ENCODE data around the gene CNTN5.
A peak's percentile ranks its signal among the peaks of the same experiment; 100 is the strongest.

Gene CNTN5

DNA sequence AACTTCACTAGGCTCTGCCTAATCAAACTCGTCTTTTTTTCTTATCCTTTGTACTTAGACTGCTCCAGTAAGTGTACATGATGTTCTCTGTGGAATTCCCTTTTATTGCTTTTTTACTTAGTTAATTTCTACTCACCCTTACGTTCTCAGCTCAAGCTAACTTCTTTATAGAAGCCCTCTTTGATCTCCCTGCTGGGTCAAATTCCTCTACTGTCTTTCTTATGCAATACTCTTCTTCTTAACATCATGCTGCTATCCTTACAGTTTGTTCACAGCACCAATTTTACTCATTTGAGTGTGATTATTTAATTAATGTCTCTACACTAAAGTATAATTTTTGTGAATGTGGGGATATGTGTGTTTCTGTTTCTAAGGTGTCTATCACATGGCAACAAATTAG is 498.3 kb downstream of the CNTN5 start:
- H3K9ac ChIP-seq (ENCODE audit: insufficient read length) = no peak overlapping the region
- no peak overlapping the region for H3K4me3 ChIP-seq
- peak overlapping the region; percentile 25; the same call in 1 of the 2 replicates for H3K27ac ChIP-seq
- TF ChIP-seq EZH2 (IDR thresholded peaks at IDR 0.05) (no peak), FOXP2 (optimal IDR thresholded peaks at IDR 0.05; ENCODE audit: control extremely low read depth, extremely low read length, insufficient read depth) (no peak), POLR2AphosphoS5 (IDR thresholded peaks at IDR 0.05; ENCODE audit: borderline replicate concordance, low read depth, low read length) (no peak)
- H3K9me3 ChIP-seq (ENCODE audit: low read depth, low read length) = no peaks in the 10 kb centered on the region
- no peaks in the 10 kb centered on the region for H3K36me3 ChIP-seq (ENCODE audit: insufficient read depth, low read length)
- DNase-seq (ENCODE audit: low read depth, low spot score) = no peak

GRCh38 chr11:99522467-99523173 is 501.9 kb downstream of the CNTN5 start:
- TF ChIP-seq FOXP2 (optimal IDR thresholded peaks at IDR 0.05; ENCODE audit: control extremely low read depth, extremely low read length, insufficient read depth) (no peak), EZH2 (IDR thresholded peaks at IDR 0.05) (no peak), POLR2AphosphoS5 (IDR thresholded peaks at IDR 0.05; ENCODE audit: borderline replicate concordance, low read depth, low read length) (no peak)
- H3K4me3 ChIP-seq = no peak overlapping the region
- DNase-seq (ENCODE audit: low read depth, low spot score) = no peak
- H3K27ac ChIP-seq = no peak overlapping the region
- H3K9ac ChIP-seq (ENCODE audit: insufficient read length) = no peak overlapping the region
- H3K9me3 ChIP-seq (ENCODE audit: low read depth, low read length) = no peaks in the 10 kb centered on the region
- H3K36me3 ChIP-seq (ENCODE audit: insufficient read depth, low read length) = no peaks in the 10 kb centered on the region

DNA sequence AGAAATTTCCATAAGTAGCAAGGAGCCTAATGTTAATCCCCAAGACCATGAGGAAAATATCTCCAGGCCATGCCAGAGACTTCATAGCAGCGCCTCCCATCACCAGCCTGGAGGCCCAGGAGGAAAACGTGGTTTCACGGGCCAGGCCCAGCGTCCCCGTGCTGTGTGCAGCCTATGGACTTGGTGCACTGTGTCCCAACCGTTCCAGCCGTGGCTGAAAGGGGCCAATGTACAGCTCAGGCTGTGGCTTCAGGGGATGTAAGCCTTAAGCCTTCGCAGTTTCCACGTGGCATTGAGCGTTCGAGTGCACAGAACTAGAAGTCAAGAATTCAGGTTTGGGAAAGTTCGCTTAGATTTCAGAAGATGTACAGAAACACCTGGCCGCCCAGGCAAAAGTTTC is 510.7 kb downstream of the CNTN5 start:
- Histone ChIP-seq H3K4me3 (no peak overlapping the region), H3K9ac (ENCODE audit: insufficient read length) (no peak overlapping the region), H3K27ac (no peak overlapping the region), H3K9me3 (ENCODE audit: low read depth, low read length) (no peaks in the 10 kb centered on the region), H3K36me3 (ENCODE audit: insufficient read depth, low read length) (no peaks in the 10 kb centered on the region)
- TF ChIP-seq FOXP2 (optimal IDR thresholded peaks at IDR 0.05; ENCODE audit: control extremely low read depth, extremely low read length, insufficient read depth) = no peak
- no peak for TF ChIP-seq EZH2 (IDR thresholded peaks at IDR 0.05)
- no peak for TF ChIP-seq POLR2AphosphoS5 (IDR thresholded peaks at IDR 0.05; ENCODE audit: borderline replicate concordance, low read depth, low read length)
- no peak for DNase-seq (ENCODE audit: low read depth, low spot score)

GRCh38 chr11:99534812-99535211 is 514.1 kb downstream of the CNTN5 start:
- no peak for DNase-seq (ENCODE audit: low read depth, low spot score)
- TF ChIP-seq EZH2 (IDR thresholded peaks at IDR 0.05) (no peak), POLR2AphosphoS5 (IDR thresholded peaks at IDR 0.05; ENCODE audit: borderline replicate concordance, low read depth, low read length) (no peak), FOXP2 (optimal IDR thresholded peaks at IDR 0.05; ENCODE audit: control extremely low read depth, extremely low read length, insufficient read depth) (no peak)
- Histone ChIP-seq H3K27ac (no peak overlapping the region), H3K36me3 (ENCODE audit: insufficient read depth, low read length) (no peaks in the 10 kb centered on the region), H3K9ac (ENCODE audit: insufficient read length) (no peak overlapping the region), H3K9me3 (ENCODE audit: low read depth, low read length) (no peaks in the 10 kb centered on the region), H3K4me3 (no peak overlapping the region)

DNA sequence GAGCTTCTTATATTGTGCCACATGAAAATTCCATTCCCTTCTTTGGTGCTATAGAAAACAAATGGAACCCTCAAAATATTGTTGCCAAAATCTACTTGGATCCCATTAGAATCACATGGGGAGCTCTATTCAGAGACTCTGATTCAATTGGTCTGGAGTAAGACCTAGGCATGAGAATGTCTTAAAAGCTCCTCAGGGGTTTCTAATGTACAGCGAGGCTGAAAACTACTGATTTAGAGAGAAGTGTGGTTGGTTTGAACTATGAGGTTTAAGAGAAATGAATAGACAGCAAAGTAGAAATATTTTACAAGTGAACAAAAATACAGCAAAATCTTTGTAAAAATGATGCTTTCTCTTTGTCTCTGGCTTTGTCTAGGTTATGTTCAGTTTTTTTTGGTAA is 514.7 kb downstream of the CNTN5 start:
- no peak for TF ChIP-seq EZH2 (IDR thresholded peaks at IDR 0.05)
- TF ChIP-seq FOXP2 (optimal IDR thresholded peaks at IDR 0.05; ENCODE audit: control extremely low read depth, extremely low read length, insufficient read depth) = no peak
- no peak for TF ChIP-seq POLR2AphosphoS5 (IDR thresholded peaks at IDR 0.05; ENCODE audit: borderline replicate concordance, low read depth, low read length)

GRCh38 chr11:99535819-99536218 is 515.1 kb downstream of the CNTN5 start:
- no peaks in the 10 kb centered on the region for H3K9me3 ChIP-seq (ENCODE audit: low read depth, low read length)
- no peak for DNase-seq (ENCODE audit: low read depth, low spot score)
- H3K36me3 ChIP-seq (ENCODE audit: insufficient read depth, low read length) = no peaks in the 10 kb centered on the region
- no peak overlapping the region for H3K9ac ChIP-seq (ENCODE audit: insufficient read length)
- H3K4me3 ChIP-seq = no peak overlapping the region
- no peak overlapping the region for H3K27ac ChIP-seq
- TF ChIP-seq POLR2AphosphoS5 (IDR thresholded peaks at IDR 0.05; ENCODE audit: borderline replicate concordance, low read depth, low read length) (no peak), FOXP2 (optimal IDR thresholded peaks at IDR 0.05; ENCODE audit: control extremely low read depth, extremely low read length, insufficient read depth) (no peak), EZH2 (IDR thresholded peaks at IDR 0.05) (no peak)

More for the DNA sequence above, 514.7 kb downstream of the CNTN5 start:
- Histone ChIP-seq H3K4me3 (no peak overlapping the region), H3K36me3 (ENCODE audit: insufficient read depth, low read length) (no peaks in the 10 kb centered on the region), H3K9me3 (ENCODE audit: low read depth, low read length) (no peaks in the 10 kb centered on the region), H3K9ac (ENCODE audit: insufficient read length) (no peak overlapping the region), H3K27ac (no peak overlapping the region)
- DNase-seq (ENCODE audit: low read depth, low spot score) = no peak

DNA sequence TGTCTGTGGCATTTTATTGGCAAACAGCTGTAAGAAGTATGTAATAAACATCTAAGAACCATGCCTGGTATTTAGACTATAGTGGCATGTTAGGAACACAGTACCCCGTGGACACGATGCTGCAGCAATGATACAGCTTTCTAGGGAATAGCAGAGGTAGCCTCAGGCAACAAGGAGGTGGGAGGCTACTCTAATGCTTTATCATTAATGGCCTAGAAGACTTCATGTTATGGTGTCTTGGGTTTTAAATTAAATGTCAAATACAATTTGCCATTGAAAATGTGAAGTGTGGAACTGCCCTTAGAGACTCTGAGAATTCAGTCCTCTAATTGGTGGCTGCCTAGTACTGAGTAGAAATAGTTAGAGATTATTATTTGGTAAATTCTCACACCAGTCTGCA is 516.9 kb downstream of the CNTN5 start:
- Histone ChIP-seq H3K4me3 (no peak overlapping the region), H3K9ac (ENCODE audit: insufficient read length) (no peak overlapping the region), H3K27ac (no peak overlapping the region), H3K9me3 (ENCODE audit: low read depth, low read length) (no peaks in the 10 kb centered on the region), H3K36me3 (ENCODE audit: insufficient read depth, low read length) (no peaks in the 10 kb centered on the region)
- TF ChIP-seq EZH2 (IDR thresholded peaks at IDR 0.05) = no peak
- TF ChIP-seq FOXP2 (optimal IDR thresholded peaks at IDR 0.05; ENCODE audit: control extremely low read depth, extremely low read length, insufficient read depth) = no peak
- TF ChIP-seq POLR2AphosphoS5 (IDR thresholded peaks at IDR 0.05; ENCODE audit: borderline replicate concordance, low read depth, low read length) = no peak
- no peak for DNase-seq (ENCODE audit: low read depth, low spot score)

- Histone ChIP-seq H3K4me3 (no peak overlapping the region), H3K9ac (ENCODE audit: insufficient read length) (no peak overlapping the region), H3K9me3 (ENCODE audit: low read depth, low read length) (no peaks in the 10 kb centered on the region), H3K27ac (no peak overlapping the region), H3K36me3 (ENCODE audit: insufficient read depth, low read length) (no peaks in the 10 kb centered on the region)
- TF ChIP-seq FOXP2 (optimal IDR thresholded peaks at IDR 0.05; ENCODE audit: control extremely low read depth, extremely low read length, insufficient read depth) (no peak), EZH2 (IDR thresholded peaks at IDR 0.05) (no peak), POLR2AphosphoS5 (IDR thresholded peaks at IDR 0.05; ENCODE audit: borderline replicate concordance, low read depth, low read length) (no peak)
- DNase-seq (ENCODE audit: low read depth, low spot score) = no peak
Observed at GRCh38 chr11:99545616-99546015, 524.9 kb downstream of the CNTN5 start.

- no peak for DNase-seq (ENCODE audit: low read depth, low spot score)
- Histone ChIP-seq H3K9ac (ENCODE audit: insufficient read length) (no peak overlapping the region), H3K36me3 (ENCODE audit: insufficient read depth, low read length) (no peaks in the 10 kb centered on the region), H3K27ac (no peak overlapping the region), H3K9me3 (ENCODE audit: low read depth, low read length) (no peaks in the 10 kb centered on the region), H3K4me3 (no peak overlapping the region)
- no peak for TF ChIP-seq POLR2AphosphoS5 (IDR thresholded peaks at IDR 0.05; ENCODE audit: borderline replicate concordance, low read depth, low read length)
- no peak for TF ChIP-seq FOXP2 (optimal IDR thresholded peaks at IDR 0.05; ENCODE audit: control extremely low read depth, extremely low read length, insufficient read depth)
- TF ChIP-seq EZH2 (IDR thresholded peaks at IDR 0.05) = no peak
Observed at GRCh38 chr11:99548264-99548663, 527.5 kb downstream of the CNTN5 start.
